GM12878 (cell line): ENCODE data around the gene NOC4L. TPM values are rescaled to one million over a fixed set of nuclear protein-coding genes. Genes with fewer than 3 reads are reported as not detected.

Experiments
- ATAC-seq: fragments of 200-7000 bp; cut with Tn5 transposase; 3 replicates; pipeline ENCODE4 v1.9.1; 2020; ENCODE audit warnings: mild to moderate bottlenecking, moderate library complexity
- BruUV-seq: library from RNA; stranded (reverse); fragments of 400-500 nt; replicated peaks from 2 replicates; lab custom pipeline; 2021; lab: Mats Ljungman, UMichigan
- CTCF ChIA-PET: fragments of 300-600 bp; sonication (Branson Sonifier 250); formaldehyde crosslinking; extraction: SDS; loops from one replicate; lab custom pipeline; 2021; ENCODE audit warnings: inconsistent platforms; lab: Yijun Ruan, JAX
- POLR2A ChIA-PET: fragments of 350-600 bp; formaldehyde crosslinking; extraction: SDS; loops from one replicate; lab custom pipeline; 2021; ENCODE audit warnings: inconsistent platforms; lab: Charles Lee
- RAD21 ChIA-PET: fragments of 300-600 bp; sonication (Branson Sonifier 250); formaldehyde crosslinking; loops from one replicate; lab custom pipeline; 2023; ENCODE audit warnings: antibody characterized with exemption; ENCODE audit not compliant: unreplicated experiment; lab: Charles Lee
- SMC1A ChIA-PET: fragments of 300-600 bp; sonication (Branson Sonifier 250); formaldehyde crosslinking; loops from one replicate; lab custom pipeline; 2023; ENCODE audit not compliant: unreplicated experiment, uncharacterized antibody; lab: Charles Lee
- DNase-seq: peaks from one replicate; pipeline ENCODE4 v3.0.0-alpha.2; 2011; ENCODE audit warnings: low read depth, low spot score
- FAIRE-seq: peaks from 3 replicates; lab custom pipeline; 2011; peaks lifted over from hg19 to GRCh38; lab: Jason Lieb, UNC
- H2AFZ ChIP-seq: 2 replicates; pipeline ENCODE4 v1.6.0; 2011; ENCODE audit warnings: low read depth, low read length, control low read depth; ENCODE audit not compliant: control insufficient read depth
- H3K27ac ChIP-seq: 2 replicates; pipeline ENCODE4 v1.5.1; 2011; ENCODE audit warnings: control low read depth; ENCODE audit not compliant: control insufficient read depth, insufficient read depth
- H3K27me3 ChIP-seq, 2 experiments: replicated peaks in 1 of 2; 2 replicates each; pipeline versions ENCODE4 v1.6.0 to v1.6.1; 2011; ENCODE audit warnings: low read length in 1 of 2; ENCODE audit not compliant: control insufficient read depth in 2 of 2, insufficient read depth in 2 of 2
- H3K36me3 ChIP-seq, 2 experiments: 2 replicates each; pipeline ENCODE4 v1.5.1; 2011; ENCODE audit warnings: low read length in 1 of 2; ENCODE audit not compliant: control insufficient read depth in 2 of 2, insufficient read depth in 2 of 2
- H3K4me1 ChIP-seq: 2 replicates; pipeline ENCODE4 v1.6.1; 2011; ENCODE audit warnings: mild to moderate bottlenecking, low read length, moderate library complexity, mixed read lengths; ENCODE audit not compliant: control insufficient read depth, insufficient read depth
- H3K4me2 ChIP-seq: 2 replicates; pipeline ENCODE4 v1.6.0; 2011; ENCODE audit warnings: control low read depth; ENCODE audit not compliant: control insufficient read depth, insufficient read depth
- H3K4me3 ChIP-seq: fragments of 200-600 bp; sonication (generic); 2 replicates; pipeline ENCODE4 v1.5.1; 2016
- H3K79me2 ChIP-seq: 2 replicates; pipeline ENCODE4 v1.6.0; 2011; ENCODE audit warnings: low read length; ENCODE audit not compliant: control insufficient read depth, insufficient read depth
- H3K9ac ChIP-seq: 2 replicates; pipeline ENCODE4 v1.8.0; 2011; ENCODE audit warnings: low read length, control low read depth, mixed read lengths; ENCODE audit not compliant: control insufficient read depth, insufficient read depth
- H3K9me3 ChIP-seq: replicated peaks from 3 replicates; pipeline ENCODE4 v1.5.1; 2011; ENCODE audit warnings: mild to moderate bottlenecking, low read length; ENCODE audit not compliant: control insufficient read depth, insufficient read depth
- H4K20me1 ChIP-seq: 2 replicates; pipeline ENCODE4 v1.6.0; 2011; ENCODE audit not compliant: control insufficient read depth, insufficient read depth
- ATF3 ChIP-seq: IDR thresholded peaks from 2 replicates; pipeline ENCODE4 v1.6.1; 2011; ENCODE audit warnings: low read depth, mild to moderate bottlenecking, low read length, moderate library complexity, borderline replicate concordance; ENCODE audit errors: extremely low read depth
- FOXK2 ChIP-seq: fragments of 450-650 bp; IDR thresholded peaks from 2 replicates; pipeline ENCODE4 v1.6.1; 2017; ENCODE audit warnings: mild to moderate bottlenecking, moderate library complexity
- GABPA ChIP-seq: IDR thresholded peaks from 2 replicates; pipeline ENCODE4 v1.6.1; 2014; ENCODE audit warnings: antibody characterized with exemption, low read depth, mild to moderate bottlenecking, inconsistent platforms
- MYB ChIP-seq: fragments of 150-350 bp; IDR thresholded peaks from 2 replicates; pipeline ENCODE4 v1.6.1; 2014; ENCODE audit warnings: mild to moderate bottlenecking, low read depth, low read length, borderline replicate concordance
- NRF1 ChIP-seq: conservative IDR thresholded peaks from 2 replicates; pipeline ENCODE4 v1.6.1; 2011; ENCODE audit warnings: mild to moderate bottlenecking, low read depth, low read length, improper control_type of control experiment
- POLR2AphosphoS2 ChIP-seq: IDR thresholded peaks from 2 replicates; pipeline ENCODE4 v1.6.1; 2011; ENCODE audit warnings: low read depth, mild to moderate bottlenecking, low read length, improper control_type of control experiment, moderate library complexity
- SIX5 ChIP-seq: IDR thresholded peaks from 2 replicates; pipeline ENCODE4 v1.6.1; 2011; ENCODE audit warnings: mild to moderate bottlenecking, low read depth, low read length, moderate library complexity; ENCODE audit not compliant: severe bottlenecking
- TCF12 ChIP-seq: IDR thresholded peaks from 2 replicates; pipeline ENCODE4 v1.6.1; 2011; ENCODE audit warnings: low read depth, mild to moderate bottlenecking, low read length
- ZZZ3 ChIP-seq: IDR thresholded peaks from 2 replicates; pipeline ENCODE4 v1.6.1; 2011; ENCODE audit warnings: low read depth; ENCODE audit not compliant: control insufficient read depth, insufficient read length
- WGBS: methylation state at CpG from one replicate; pipeline ENCODE4 v1.1.6; 2016; ENCODE audit warnings: low lambda C conversion rate; ENCODE audit not compliant: insufficient replicate concordance, insufficient coverage; ENCODE audit errors: missing lambda C conversion rate; 5-methylcytosine and 5-hydroxymethylcytosine counted together
- in situ Hi-C: fragments of 300-500 bp; cut with MboI; formaldehyde crosslinking; loops from 9 replicates; pipeline ENCODE4 v1.14.3; 2018; ENCODE audit warnings: mixed read lengths
- intact Hi-C: fragments of 100-400 bp; cut with micrococcal nuclease; formaldehyde crosslinking; loops from one replicate; pipeline ENCODE4 v1.14.2; 2022; ENCODE audit not compliant: unreplicated experiment
- polyA plus RNA-seq, 11 experiments: library from polyadenylated mRNA; depleted of rRNA in 4 of 11; unstranded in 6 of 11; stranded (reverse) in 5 of 11; fragments of >200 nt; fragmentation: Nextera tagmentation in 4 of 11; fragmentation: Illumina TruSeq in 1 of 11; extraction: Ambion mirVana in 4 of 11; extraction: Trizol in 1 of 11; gene quantifications; 1 replicate in 1 of 11; 2 replicates in 10 of 11; pipeline versions ENCODE4 v1.2.1 to v1.2.3, GENCODE V29; 2011 to 2016; ENCODE audit warnings: inconsistent platforms in 2 of 11, missing spikeins in 2 of 11, low read depth in 1 of 11
- total RNA-seq, 4 experiments: library from RNA; depleted of rRNA in 3 of 4; stranded (reverse); fragments of >200 nt in 3 of 4; fragmentation: Illumina TruSeq in 1 of 4; extraction: Trizol in 1 of 4; gene quantifications; 2 replicates each; pipeline versions ENCODE4 v1.2.1 to v1.2.3, GENCODE V29; 2013 to 2021
- TF ChIP-seq, protein P1 (sequence below): fragments of 450-650 bp; IDR thresholded peaks from 2 replicates; pipeline ENCODE4 v1.6.1; 2018; ENCODE audit warnings: mild to moderate bottlenecking, low read depth, moderate library complexity; ENCODE audit not compliant: partially characterized antibody
- TF ChIP-seq, protein P2 (sequence below): fragments of 450-650 bp; IDR thresholded peaks from 2 replicates; pipeline ENCODE4 v1.6.1; 2016; ENCODE audit warnings: mild to moderate bottlenecking

The NOC4L gene
- total and polyA plus RNA-seq, 10 of the 15 experiments (the other 5 are each of a cell fraction or from before 2014, with no cell fraction given): 0.72 to 68.2 (median 15.2) TPM

DNA sequence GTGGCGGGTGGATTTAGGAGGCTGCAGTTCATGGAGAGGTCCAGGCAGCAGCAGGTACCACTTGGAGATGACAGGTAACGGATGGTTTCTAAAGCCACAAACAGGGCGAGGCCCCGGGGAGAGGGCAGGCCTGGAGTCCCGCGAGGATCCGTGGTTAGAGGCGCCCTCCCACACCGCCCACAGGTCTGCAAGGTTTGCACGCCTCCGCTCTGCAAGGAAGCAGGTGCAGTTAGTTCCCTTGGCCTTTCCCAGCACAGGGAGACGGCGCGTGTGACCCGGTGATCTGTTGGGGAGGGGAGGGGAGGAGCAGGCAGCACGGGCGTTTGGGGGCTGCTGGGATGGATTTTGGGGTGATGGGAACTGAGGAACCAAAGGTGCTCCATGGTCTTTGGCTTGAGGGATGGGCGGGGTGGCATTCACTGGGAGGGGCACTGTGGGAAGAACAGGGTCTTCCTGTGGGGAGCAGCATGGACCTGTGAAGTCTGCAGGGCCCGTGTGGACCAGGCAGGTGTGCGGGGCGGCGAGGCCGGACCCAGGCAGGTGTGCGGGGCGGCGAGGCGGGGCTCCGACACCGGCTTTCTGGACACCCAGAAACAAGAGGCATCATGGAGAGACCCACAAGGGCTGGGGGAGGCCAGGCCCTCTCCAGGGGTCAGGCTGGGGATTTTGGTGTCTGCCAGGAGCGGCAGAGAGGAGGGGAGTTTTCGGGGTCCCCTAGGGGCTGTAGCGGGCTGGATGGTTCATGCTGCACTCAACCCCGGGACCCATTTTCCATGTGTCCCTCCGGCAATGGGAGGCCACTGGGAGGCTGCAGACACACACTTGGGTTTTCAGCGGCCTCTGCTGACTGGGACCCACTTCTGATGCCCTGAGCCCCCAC, 29.1 kb downstream of the NOC4L start (continued):
- no peak for TF ChIP-seq ATF3
- no peak for TF ChIP-seq NRF1
- TF ChIP-seq GABPA: no peak
- TF ChIP-seq, protein P1, sequence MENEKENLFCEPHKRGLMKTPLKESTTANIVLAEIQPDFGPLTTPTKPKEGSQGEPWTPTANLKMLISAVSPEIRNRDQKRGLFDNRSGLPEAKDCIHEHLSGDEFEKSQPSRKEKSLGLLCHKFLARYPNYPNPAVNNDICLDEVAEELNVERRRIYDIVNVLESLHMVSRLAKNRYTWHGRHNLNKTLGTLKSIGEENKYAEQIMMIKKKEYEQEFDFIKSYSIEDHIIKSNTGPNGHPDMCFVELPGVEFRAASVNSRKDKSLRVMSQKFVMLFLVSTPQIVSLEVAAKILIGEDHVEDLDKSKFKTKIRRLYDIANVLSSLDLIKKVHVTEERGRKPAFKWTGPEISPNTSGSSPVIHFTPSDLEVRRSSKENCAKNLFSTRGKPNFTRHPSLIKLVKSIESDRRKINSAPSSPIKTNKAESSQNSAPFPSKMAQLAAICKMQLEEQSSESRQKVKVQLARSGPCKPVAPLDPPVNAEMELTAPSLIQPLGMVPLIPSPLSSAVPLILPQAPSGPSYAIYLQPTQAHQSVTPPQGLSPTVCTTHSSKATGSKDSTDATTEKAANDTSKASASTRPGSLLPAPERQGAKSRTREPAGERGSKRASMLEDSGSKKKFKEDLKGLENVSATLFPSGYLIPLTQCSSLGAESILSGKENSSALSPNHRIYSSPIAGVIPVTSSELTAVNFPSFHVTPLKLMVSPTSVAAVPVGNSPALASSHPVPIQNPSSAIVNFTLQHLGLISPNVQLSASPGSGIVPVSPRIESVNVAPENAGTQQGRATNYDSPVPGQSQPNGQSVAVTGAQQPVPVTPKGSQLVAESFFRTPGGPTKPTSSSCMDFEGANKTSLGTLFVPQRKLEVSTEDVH: no peak
- TF ChIP-seq POLR2AphosphoS2: no peak
- TF ChIP-seq, all 136 proteins: peak for 0

- whole genome bisulfite sequencing: 59% methylated on average over 30 of the region's 30 CpGs
- POLR2A ChIA-PET: no interaction called here
- H3K27ac ChIP-seq: no peak overlapping the region
- TF ChIP-seq, protein P2, sequence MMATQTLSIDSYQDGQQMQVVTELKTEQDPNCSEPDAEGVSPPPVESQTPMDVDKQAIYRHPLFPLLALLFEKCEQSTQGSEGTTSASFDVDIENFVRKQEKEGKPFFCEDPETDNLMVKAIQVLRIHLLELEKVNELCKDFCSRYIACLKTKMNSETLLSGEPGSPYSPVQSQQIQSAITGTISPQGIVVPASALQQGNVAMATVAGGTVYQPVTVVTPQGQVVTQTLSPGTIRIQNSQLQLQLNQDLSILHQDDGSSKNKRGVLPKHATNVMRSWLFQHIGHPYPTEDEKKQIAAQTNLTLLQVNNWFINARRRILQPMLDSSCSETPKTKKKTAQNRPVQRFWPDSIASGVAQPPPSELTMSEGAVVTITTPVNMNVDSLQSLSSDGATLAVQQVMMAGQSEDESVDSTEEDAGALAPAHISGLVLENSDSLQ: no peak
- no peak for TF ChIP-seq ZZZ3
- no peak for TF ChIP-seq TCF12
- no peak for TF ChIP-seq FOXK2
- TF ChIP-seq MYB: no peak
- TF ChIP-seq SIX5: no peak
These were observed 30.0 kb downstream of the NOC4L start for GRCh38 chr12:132174015-132174838.

More at GRCh38 chr12:132174015-132174838, 30.0 kb downstream of the NOC4L start:
- Histone ChIP-seq H4K20me1 (no peaks in the 10 kb centered on the region), H3K4me1 (peaks cover 9% of the 10 kb centered on the region), H3K27me3 (no peaks in the 10 kb centered on the region), H3K4me3 (no peak overlapping the region), H3K9me3 (no peaks in the 10 kb centered on the region), H3K4me2 (peak overlapping the region; percentile 42; the same call in 1 of the 2 replicates), H3K9ac (no peak overlapping the region), H2AFZ (peak overlapping the region; percentile 45), H3K36me3 (no peaks in the 10 kb centered on the region), H3K79me2 (no peaks in the 10 kb centered on the region)
- DNase-seq: no peak
- in situ Hi-C loops (no loop called here), intact Hi-C loops (no loop called here)
- ChIA-PET RAD21 (no interaction called here), CTCF (no interaction called here), SMC1A (no interaction called here)
- FAIRE-seq: no peak
- BruUV-seq: no TSS peak
- ATAC-seq: no peak
